AG10803 (cell line): ENCODE data around the gene ZNF598.

ENCODE experiments used
- DNase-seq: peaks from one replicate; pipeline ENCODE4 v3.0.0; 2010; ENCODE audit warnings: low read depth
- H3K4me3 ChIP-seq: 2 replicates; pipeline ENCODE4 v1.5.1; 2011; ENCODE audit warnings: mild to moderate bottlenecking, low read length, control low read depth
- TF ChIP-seq, protein P1 (sequence below): conservative IDR thresholded peaks from 2 replicates; pipeline ENCODE4 v1.5.1; 2011; ENCODE audit warnings: mild to moderate bottlenecking, low read length, control low read depth, inconsistent platforms

Gene ZNF598

DNA sequence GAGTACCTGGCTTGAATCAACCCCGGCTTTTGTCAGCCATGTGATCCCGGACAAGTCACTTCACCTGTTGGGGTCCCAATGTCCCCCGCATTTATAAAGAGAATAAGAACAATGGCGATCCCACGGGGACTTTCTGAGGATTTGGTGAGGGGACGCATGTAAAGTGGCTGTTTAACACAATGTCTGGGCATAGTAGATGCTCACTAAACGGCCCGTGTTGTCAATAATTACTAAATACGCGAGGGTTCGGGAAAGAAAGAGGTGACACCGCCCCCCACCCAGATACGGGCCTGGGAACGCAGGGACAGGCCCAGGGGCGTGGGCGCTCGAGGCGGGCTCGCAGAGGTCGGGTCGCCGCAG lies 18.1 kb downstream of the ZNF598 start:
- TF ChIP-seq, protein P1, sequence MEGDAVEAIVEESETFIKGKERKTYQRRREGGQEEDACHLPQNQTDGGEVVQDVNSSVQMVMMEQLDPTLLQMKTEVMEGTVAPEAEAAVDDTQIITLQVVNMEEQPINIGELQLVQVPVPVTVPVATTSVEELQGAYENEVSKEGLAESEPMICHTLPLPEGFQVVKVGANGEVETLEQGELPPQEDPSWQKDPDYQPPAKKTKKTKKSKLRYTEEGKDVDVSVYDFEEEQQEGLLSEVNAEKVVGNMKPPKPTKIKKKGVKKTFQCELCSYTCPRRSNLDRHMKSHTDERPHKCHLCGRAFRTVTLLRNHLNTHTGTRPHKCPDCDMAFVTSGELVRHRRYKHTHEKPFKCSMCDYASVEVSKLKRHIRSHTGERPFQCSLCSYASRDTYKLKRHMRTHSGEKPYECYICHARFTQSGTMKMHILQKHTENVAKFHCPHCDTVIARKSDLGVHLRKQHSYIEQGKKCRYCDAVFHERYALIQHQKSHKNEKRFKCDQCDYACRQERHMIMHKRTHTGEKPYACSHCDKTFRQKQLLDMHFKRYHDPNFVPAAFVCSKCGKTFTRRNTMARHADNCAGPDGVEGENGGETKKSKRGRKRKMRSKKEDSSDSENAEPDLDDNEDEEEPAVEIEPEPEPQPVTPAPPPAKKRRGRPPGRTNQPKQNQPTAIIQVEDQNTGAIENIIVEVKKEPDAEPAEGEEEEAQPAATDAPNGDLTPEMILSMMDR: no peak
- no peak for DNase-seq
- H3K4me3 ChIP-seq: peak overlapping the region; percentile 44

DNA sequence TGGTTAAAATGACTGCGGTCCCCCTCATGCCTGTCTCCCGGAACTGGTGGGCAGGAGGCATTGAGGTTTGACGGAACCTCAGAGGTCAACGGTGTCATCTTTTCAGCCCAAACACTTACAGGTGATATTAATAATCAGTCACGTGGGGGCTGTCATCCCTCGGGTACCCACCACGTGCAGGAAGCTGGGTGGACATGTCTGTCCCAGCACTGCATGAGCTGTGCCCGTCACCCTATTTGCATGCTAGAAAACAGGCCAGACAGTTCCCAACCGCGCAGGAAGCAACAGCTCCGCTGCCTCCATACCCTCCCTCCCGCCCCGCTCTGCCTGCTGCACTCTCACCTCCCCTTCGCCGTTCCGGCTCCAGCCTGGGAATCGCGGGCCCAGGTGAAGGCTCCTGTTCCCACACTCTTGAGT lies 18.5 kb downstream of the ZNF598 start:
- H3K4me3 ChIP-seq: no peak overlapping the region
- no peak for DNase-seq
- TF ChIP-seq, protein P1: no peak

DNA sequence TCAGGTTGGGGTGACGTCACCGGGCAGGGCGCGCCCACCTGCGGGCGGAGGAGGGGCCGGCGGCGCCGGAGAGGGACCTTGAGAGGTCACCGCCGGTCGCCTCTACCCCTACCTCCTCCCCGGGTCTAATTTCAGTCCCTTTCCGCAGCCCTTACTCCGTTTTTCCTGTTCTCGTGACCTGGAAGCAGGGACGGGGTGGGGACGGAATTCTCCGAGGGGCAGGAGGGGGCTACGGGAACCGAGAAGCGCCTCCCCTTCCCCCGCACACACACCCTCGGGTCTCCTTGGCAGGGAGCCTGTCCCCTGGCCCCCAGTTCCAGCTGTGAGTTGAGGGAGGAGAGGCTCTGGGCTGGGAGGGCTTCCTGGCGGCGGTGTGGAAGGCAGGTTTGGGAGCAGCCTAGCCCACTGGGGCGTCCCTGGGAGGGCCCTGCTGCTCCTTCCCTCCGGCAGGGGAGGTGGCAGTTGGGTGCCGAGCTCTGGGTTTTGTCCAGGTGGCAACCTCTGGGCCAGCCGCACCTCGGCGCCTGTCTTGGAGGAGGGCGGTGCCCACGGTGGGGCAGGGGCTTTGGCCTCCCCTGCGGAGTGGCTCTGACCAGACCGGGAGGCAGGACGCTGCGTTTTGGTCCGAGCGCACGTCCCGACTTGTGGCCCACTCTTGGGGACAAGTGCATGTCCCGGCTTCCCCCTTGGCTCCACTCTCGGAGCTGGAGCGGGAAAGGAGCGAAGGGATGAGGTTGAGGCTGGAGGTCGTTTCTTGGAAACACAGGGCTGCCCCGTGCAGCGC lies 19.1 kb downstream of the ZNF598 start:
- TF ChIP-seq, protein P1: no peak
- no peak for DNase-seq
- no peak overlapping the region; the same call in 1 of the 2 replicates for H3K4me3 ChIP-seq

DNA sequence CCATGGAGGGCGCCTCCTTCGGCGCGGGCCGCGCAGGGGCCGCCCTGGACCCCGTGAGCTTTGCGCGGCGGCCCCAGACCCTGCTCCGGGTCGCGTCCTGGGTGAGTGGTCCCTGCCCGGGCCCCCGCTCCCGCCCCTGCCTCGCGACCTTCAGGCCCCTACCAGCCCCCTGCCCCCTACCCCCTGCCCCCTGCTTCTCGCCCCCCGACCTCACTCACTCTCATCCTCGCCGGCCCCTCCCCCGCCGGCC lies 19.6 kb downstream of the ZNF598 start:
- H3K4me3 ChIP-seq: no peak overlapping the region
- TF ChIP-seq, protein P1: no peak
- no peak for DNase-seq

DNA sequence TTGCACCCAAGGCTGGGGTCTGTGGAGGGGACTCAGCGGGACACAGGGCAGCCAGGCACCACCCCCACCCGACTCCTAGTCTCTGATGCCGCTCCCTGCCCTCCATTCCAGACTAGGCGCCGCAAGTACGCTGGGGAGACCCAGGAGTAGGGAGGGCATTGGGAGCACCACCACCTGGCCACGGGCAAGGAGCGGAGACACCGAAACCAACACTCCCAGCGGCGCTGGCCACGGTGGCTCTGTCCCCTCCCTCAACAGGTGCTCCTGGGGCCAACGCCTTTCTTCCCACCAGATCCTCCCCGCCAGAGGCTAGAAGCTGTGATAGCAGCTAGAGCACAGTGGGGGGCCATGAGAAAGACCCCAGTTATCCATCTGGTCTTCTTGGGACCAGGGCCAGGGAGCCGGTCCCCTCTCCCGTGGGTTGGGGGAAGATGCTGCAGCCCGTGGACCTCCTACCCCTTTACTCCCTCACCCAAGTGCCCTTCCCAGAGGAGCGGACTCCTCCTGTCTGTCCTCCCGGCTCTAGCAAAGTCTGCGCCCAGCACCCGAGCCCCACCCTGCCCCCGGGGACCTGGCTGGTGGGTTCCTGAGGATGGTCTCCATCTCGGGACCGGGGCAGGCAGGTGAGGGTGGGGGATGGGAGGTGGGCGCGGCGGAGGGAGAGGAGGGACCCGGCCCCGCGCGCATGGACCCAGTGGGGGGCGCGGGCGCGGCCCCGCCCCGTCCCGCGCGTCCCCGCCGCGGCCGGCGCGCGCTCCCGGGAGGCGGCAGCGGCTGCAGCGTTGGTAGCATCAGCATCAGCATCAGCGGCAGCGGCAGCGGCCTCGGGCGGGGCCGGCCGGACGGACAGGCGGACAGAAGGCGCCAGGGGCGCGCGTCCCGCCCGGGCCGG lies 20.2 kb downstream of the ZNF598 start, which contains the start of gene SYNGR3:
Gene SYNGR3, plus strand, starts transcription at position 762 of the 892 bp plus-strand sequence. CDS start 133 bp downstream, outside the sequence.
- H3K4me3 ChIP-seq: no peak within 1 kb of the TSS; the same call in 1 of the 2 replicates
- TF ChIP-seq, protein P1: no peak
- DNase-seq: no peak

DNA sequence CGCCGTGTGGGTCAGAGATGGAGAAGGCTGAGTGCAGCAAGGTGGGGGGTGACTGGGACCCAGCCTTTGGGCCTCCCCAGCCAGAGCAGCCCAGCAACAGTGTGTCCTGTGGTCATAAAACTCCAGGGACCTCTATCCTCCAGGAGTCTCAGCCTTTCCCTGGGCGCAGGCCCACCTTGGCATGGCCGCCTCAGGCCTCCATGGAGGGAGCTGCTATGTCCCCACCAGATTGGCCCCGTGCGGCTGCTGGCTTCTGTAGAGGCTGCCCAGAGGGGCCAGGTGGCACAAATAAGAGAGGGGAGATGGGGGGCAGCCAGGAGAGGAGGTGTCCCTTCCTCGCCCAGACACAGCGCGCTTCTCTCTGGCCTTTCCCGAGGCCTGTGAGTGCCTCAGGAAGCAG lies 22.4 kb downstream of the ZNF598 start:
- TF ChIP-seq, protein P1: no peak
- H3K4me3 ChIP-seq: no peak overlapping the region
- no peak for DNase-seq
